SK-N-SH (cell line): ENCODE results near the gene TAC3. TPM values are rescaled to one million over a fixed set of nuclear protein-coding genes. Genes with fewer than 3 reads are reported as not detected.

Experiments used
- CTCF ChIA-PET: fragments of 300-600, 350-600 bp; formaldehyde crosslinking; extraction: SDS; loops from one replicate; lab custom pipeline; 2021; lab: Yijun Ruan, JAX
- POLR2A ChIA-PET: fragments of 350-600 bp; sonication (Branson Sonifier 250); formaldehyde crosslinking; extraction: SDS; loops from one replicate; lab custom pipeline; 2020; ENCODE audit warnings: antibody characterized with exemption, inconsistent platforms; lab: Yijun Ruan, JAX
- DNase-seq: peaks from one replicate; pipeline ENCODE4 v3.0.0; 2012
- H2AFZ ChIP-seq: fragments of 200-600 bp; sonication (generic); 2 replicates; pipeline ENCODE4 v1.8.1; 2016; ENCODE audit warnings: antibody characterized with exemption, mild to moderate bottlenecking, low read depth
- H3F3A ChIP-seq: fragments of 200-600 bp; sonication (generic); replicated peaks from 2 replicates; pipeline ENCODE3; 2016; ENCODE audit warnings: antibody characterized with exemption, mild to moderate bottlenecking; ENCODE audit not compliant: insufficient read depth
- H3K27ac ChIP-seq, 2 experiments: fragments of 200-500 bp in 1 of 2; fragments of 200-600 bp in 1 of 2; sonication (Bioruptor generic) in 1 of 2; sonication (generic), shearing (Covaris generic) in 1 of 2; 2 replicates each; pipeline versions ENCODE4 v1.5.1 to v1.6.1; 2014 to 2016; ENCODE audit warnings: low read depth in 2 of 2, inconsistent platforms in 1 of 2, low read length in 1 of 2, mild to moderate bottlenecking in 1 of 2, mixed read lengths in 1 of 2
- H3K27me3 ChIP-seq: fragments of 200-600 bp; sonication (generic), shearing (Covaris generic); 2 replicates; pipeline ENCODE4 v1.6.1; 2016; ENCODE audit warnings: mixed run types; ENCODE audit not compliant: insufficient read depth
- H3K36me3 ChIP-seq, 2 experiments: fragments of 200-500 bp in 1 of 2; fragments of 200-600 bp in 1 of 2; sonication (Bioruptor generic) in 1 of 2; sonication (generic) in 1 of 2; replicated peaks in 1 of 2; 2 replicates each; pipeline versions ENCODE3 to v1.5.1; 2014 to 2016; ENCODE audit warnings: low read length in 1 of 2, mild to moderate bottlenecking in 1 of 2; ENCODE audit not compliant: insufficient read depth in 2 of 2, control insufficient read depth in 1 of 2
- H3K4me1 ChIP-seq, 2 experiments: fragments of 200-500 bp in 1 of 2; fragments of 200-600 bp in 1 of 2; sonication (Bioruptor generic) in 1 of 2; sonication (generic), shearing (Covaris generic) in 1 of 2; 2 replicates each; pipeline versions ENCODE4 v1.5.1 to v1.6.1; 2014 to 2016; ENCODE audit warnings: low read depth in 1 of 2, low read length in 1 of 2, mixed run types in 1 of 2; ENCODE audit not compliant: insufficient read depth in 2 of 2, control insufficient read depth in 1 of 2
- H3K4me2 ChIP-seq: fragments of 200-600 bp; sonication (generic), shearing (Covaris generic); 2 replicates; pipeline ENCODE4 v1.6.1; 2017; ENCODE audit warnings: mixed run types
- H3K4me3 ChIP-seq, 2 experiments: fragments of 200-500 bp in 1 of 2; fragments of 200-600 bp in 1 of 2; sonication (Bioruptor generic) in 1 of 2; sonication (generic), shearing (Covaris generic) in 1 of 2; 2 replicates each; pipeline versions ENCODE4 v1.5.1 to v1.8.1; 2014 to 2016; ENCODE audit warnings: low read depth in 2 of 2, inconsistent platforms in 1 of 2, low read length in 1 of 2, mild to moderate bottlenecking in 1 of 2, mixed read lengths in 1 of 2, moderate library complexity in 1 of 2
- H3K79me2 ChIP-seq: fragments of 200-600 bp; sonication (generic); 2 replicates; pipeline ENCODE4 v1.8.1; 2017; ENCODE audit warnings: mild to moderate bottlenecking; ENCODE audit not compliant: insufficient read depth
- H3K9ac ChIP-seq: fragments of 200-600 bp; sonication (generic); 2 replicates; pipeline ENCODE4 v1.6.1; 2017; ENCODE audit warnings: mixed run types
- H3K9me2 ChIP-seq: fragments of 200-600 bp; sonication (generic); 2 replicates; pipeline ENCODE4 v1.6.1; 2017; ENCODE audit warnings: mixed run types
- H3K9me3 ChIP-seq: fragments of 200-600 bp; sonication (generic); 2 replicates; pipeline ENCODE4 v1.6.1; 2017; ENCODE audit warnings: mixed run types, mild to moderate bottlenecking, moderate library complexity
- H4K20me1 ChIP-seq: fragments of 200-600 bp; sonication (generic); 2 replicates; pipeline ENCODE4 v1.6.1; 2017; ENCODE audit warnings: mild to moderate bottlenecking, mixed run types; ENCODE audit not compliant: insufficient read depth
- CHD2 ChIP-seq: fragments of 150-350 bp; IDR thresholded peaks from 2 replicates; pipeline ENCODE4 v1.6.1; 2018; ENCODE audit warnings: low read length; ENCODE audit not compliant: partially characterized antibody
- EP300 ChIP-seq, 2 experiments: IDR thresholded peaks; 2 replicates each; pipeline versions ENCODE4 v1.4.0 to v1.6.1; 2012; ENCODE audit warnings: borderline replicate concordance in 1 of 2, low read depth in 1 of 2, low read length in 1 of 2
- FOXJ3 ChIP-seq: sonication (generic); formaldehyde crosslinking; IDR thresholded peaks from 2 replicates; pipeline ENCODE4 v1.5.1; 2020; ENCODE audit warnings: mild to moderate bottlenecking, missing genetic modification reagents
- FOXM1 ChIP-seq: IDR thresholded peaks from 2 replicates; pipeline ENCODE4 v1.4.0; 2012; ENCODE audit warnings: low read depth, mild to moderate bottlenecking
- GATA2 ChIP-seq: sonication (generic); formaldehyde crosslinking; IDR thresholded peaks from 2 replicates; pipeline ENCODE4 v1.5.0; 2020; ENCODE audit warnings: mild to moderate bottlenecking, missing genetic modification reagents
- JUND ChIP-seq: IDR thresholded peaks from 2 replicates; pipeline ENCODE4 v1.4.0; 2012
- MXI1 ChIP-seq: IDR thresholded peaks from 2 replicates; pipeline ENCODE4 v1.6.1; 2012; ENCODE audit warnings: mild to moderate bottlenecking, low read depth, low read length, improper control_type of control experiment
- NFIC ChIP-seq: IDR thresholded peaks from 2 replicates; pipeline ENCODE4 v1.4.0; 2012; ENCODE audit warnings: borderline replicate concordance
- POLR2AphosphoS5 ChIP-seq: IDR thresholded peaks from 2 replicates; pipeline ENCODE4 v1.6.1; 2012; ENCODE audit warnings: low read depth, low read length
- RXRA ChIP-seq: IDR thresholded peaks from 2 replicates; pipeline ENCODE4 v1.4.0; 2012; ENCODE audit warnings: low read depth, mild to moderate bottlenecking, borderline replicate concordance
- TEAD4 ChIP-seq: IDR thresholded peaks from 2 replicates; pipeline ENCODE4 v1.4.0; 2012; ENCODE audit warnings: mild to moderate bottlenecking, borderline replicate concordance; ENCODE audit not compliant: insufficient read depth
- WGBS: methylation state at CpG from one replicate; pipeline ENCODE4 v1.1.6; 2017; ENCODE audit warnings: low lambda C conversion rate; 5-methylcytosine and 5-hydroxymethylcytosine counted together
- polyA plus RNA-seq, 3 experiments: library from polyadenylated mRNA; depleted of rRNA; stranded (reverse); fragments of >200 nt; gene quantifications; 2 replicates each; pipeline ENCODE4 v1.2.3, GENCODE V29; 2012
- TF ChIP-seq, protein P1 (sequence below): IDR thresholded peaks from 2 replicates; pipeline ENCODE4 v1.4.0; 2012; ENCODE audit warnings: low read depth
- TF ChIP-seq, protein P2 (sequence below): fragments of 150-350 bp; IDR thresholded peaks from 2 replicates; pipeline ENCODE4 v1.6.1; 2016; ENCODE audit warnings: mild to moderate bottlenecking, low read depth, low read length
- TF ChIP-seq, protein P3 (sequence below): IDR thresholded peaks from 2 replicates; pipeline ENCODE4 v1.4.0; 2012; ENCODE audit warnings: low read depth, borderline replicate concordance
- TF ChIP-seq, protein P4 (sequence below): IDR thresholded peaks from 2 replicates; pipeline ENCODE4 v1.4.0; 2012; ENCODE audit warnings: low read depth, borderline replicate concordance
- TF ChIP-seq, protein P5 (sequence below): fragments of 200-600 bp; sonication (generic); IDR thresholded peaks from 2 replicates; pipeline ENCODE4 v1.6.1; 2017; ENCODE audit warnings: antibody characterized with exemption, mild to moderate bottlenecking, moderate library complexity

The TAC3 gene
- polyA plus RNA-seq, 1 of the 3 experiments (the other 2 are of a cell fraction): not detected

DNA sequence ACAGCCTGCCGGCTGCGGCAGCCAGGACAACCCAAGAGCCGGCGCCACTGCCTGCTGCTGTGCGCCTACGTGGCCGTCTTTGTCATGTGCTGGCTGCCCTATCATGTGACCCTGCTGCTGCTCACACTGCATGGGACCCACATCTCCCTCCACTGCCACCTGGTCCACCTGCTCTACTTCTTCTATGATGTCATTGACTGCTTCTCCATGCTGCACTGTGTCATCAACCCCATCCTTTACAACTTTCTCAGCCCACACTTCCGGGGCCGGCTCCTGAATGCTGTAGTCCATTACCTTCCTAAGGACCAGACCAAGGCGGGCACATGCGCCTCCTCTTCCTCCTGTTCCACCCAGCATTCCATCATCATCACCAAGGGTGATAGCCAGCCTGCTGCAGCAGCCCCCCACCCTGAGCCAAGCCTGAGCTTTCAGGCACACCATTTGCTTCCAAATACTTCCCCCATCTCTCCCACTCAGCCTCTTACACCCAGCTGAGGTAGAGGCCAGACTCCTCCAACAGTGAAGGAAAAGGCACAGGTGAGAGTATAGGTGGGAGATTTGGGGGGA, 20.3 kb downstream of the TAC3 start:
- Histone ChIP-seq H3K4me3 (no peak overlapping the region), H3K79me2 (0 out of 2 replicates have a peak, but pooled peaks cover 1% of the 10 kb centered on the region), H3F3A (no peaks in the 10 kb centered on the region), H3K9me3 (no peaks in the 10 kb centered on the region), H3K27me3 (no peaks in the 10 kb centered on the region), H3K4me2 (no peak overlapping the region), H2AFZ (no peak overlapping the region), H4K20me1 (peaks cover 20% of the 10 kb centered on the region; the same call in 1 of the 2 replicates), H3K27ac (no peak overlapping the region), H3K36me3 (peaks cover 10 to 34% of the 10 kb centered on the region in 2 experiments), H3K9ac (no peak overlapping the region), H3K4me1 (no peaks in the 10 kb centered on the region; a peak in 2 of 4 replicates), H3K9me2 (no peaks in the 10 kb centered on the region)
- ChIA-PET POLR2A (no interaction called here), CTCF (interaction anchor here (0.7 to 2.6 kb wide), 6 partner anchors 8 to 232 kb away, joined by 3 to 13 read pairs (median 3); no protein-coding TSS in a partner anchor)
- TF ChIP-seq CHD2: no peak
- no peak for TF ChIP-seq EP300 (IDR thresholded peaks at IDR 0.05; ENCODE audit: borderline replicate concordance in 1 of 2, low read depth in 1 of 2, low read length in 1 of 2)
- no peak for TF ChIP-seq GATA2 (CRISPR knock-in tag)
- TF ChIP-seq TEAD4: no peak
- no peak for TF ChIP-seq NFIC
- TF ChIP-seq, protein P1, sequence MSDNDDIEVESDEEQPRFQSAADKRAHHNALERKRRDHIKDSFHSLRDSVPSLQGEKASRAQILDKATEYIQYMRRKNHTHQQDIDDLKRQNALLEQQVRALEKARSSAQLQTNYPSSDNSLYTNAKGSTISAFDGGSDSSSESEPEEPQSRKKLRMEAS: no peak
- no peak for TF ChIP-seq JUND
- no peak for TF ChIP-seq FOXM1
- no peak for TF ChIP-seq FOXJ3 (CRISPR knock-in tag)
- no peak for TF ChIP-seq MXI1
- TF ChIP-seq, protein P2, sequence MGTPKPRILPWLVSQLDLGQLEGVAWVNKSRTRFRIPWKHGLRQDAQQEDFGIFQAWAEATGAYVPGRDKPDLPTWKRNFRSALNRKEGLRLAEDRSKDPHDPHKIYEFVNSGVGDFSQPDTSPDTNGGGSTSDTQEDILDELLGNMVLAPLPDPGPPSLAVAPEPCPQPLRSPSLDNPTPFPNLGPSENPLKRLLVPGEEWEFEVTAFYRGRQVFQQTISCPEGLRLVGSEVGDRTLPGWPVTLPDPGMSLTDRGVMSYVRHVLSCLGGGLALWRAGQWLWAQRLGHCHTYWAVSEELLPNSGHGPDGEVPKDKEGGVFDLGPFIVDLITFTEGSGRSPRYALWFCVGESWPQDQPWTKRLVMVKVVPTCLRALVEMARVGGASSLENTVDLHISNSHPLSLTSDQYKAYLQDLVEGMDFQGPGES: no peak
- TF ChIP-seq, protein P3, sequence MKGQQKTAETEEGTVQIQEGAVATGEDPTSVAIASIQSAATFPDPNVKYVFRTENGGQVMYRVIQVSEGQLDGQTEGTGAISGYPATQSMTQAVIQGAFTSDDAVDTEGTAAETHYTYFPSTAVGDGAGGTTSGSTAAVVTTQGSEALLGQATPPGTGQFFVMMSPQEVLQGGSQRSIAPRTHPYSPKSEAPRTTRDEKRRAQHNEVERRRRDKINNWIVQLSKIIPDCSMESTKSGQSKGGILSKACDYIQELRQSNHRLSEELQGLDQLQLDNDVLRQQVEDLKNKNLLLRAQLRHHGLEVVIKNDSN: no peak
- TF ChIP-seq, protein P4, sequence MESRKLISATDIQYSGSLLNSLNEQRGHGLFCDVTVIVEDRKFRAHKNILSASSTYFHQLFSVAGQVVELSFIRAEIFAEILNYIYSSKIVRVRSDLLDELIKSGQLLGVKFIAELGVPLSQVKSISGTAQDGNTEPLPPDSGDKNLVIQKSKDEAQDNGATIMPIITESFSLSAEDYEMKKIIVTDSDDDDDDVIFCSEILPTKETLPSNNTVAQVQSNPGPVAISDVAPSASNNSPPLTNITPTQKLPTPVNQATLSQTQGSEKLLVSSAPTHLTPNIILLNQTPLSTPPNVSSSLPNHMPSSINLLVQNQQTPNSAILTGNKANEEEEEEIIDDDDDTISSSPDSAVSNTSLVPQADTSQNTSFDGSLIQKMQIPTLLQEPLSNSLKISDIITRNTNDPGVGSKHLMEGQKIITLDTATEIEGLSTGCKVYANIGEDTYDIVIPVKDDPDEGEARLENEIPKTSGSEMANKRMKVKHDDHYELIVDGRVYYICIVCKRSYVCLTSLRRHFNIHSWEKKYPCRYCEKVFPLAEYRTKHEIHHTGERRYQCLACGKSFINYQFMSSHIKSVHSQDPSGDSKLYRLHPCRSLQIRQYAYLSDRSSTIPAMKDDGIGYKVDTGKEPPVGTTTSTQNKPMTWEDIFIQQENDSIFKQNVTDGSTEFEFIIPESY: no peak
- TF ChIP-seq POLR2AphosphoS5: no peak
- TF ChIP-seq, protein P5, sequence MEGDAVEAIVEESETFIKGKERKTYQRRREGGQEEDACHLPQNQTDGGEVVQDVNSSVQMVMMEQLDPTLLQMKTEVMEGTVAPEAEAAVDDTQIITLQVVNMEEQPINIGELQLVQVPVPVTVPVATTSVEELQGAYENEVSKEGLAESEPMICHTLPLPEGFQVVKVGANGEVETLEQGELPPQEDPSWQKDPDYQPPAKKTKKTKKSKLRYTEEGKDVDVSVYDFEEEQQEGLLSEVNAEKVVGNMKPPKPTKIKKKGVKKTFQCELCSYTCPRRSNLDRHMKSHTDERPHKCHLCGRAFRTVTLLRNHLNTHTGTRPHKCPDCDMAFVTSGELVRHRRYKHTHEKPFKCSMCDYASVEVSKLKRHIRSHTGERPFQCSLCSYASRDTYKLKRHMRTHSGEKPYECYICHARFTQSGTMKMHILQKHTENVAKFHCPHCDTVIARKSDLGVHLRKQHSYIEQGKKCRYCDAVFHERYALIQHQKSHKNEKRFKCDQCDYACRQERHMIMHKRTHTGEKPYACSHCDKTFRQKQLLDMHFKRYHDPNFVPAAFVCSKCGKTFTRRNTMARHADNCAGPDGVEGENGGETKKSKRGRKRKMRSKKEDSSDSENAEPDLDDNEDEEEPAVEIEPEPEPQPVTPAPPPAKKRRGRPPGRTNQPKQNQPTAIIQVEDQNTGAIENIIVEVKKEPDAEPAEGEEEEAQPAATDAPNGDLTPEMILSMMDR: no peak
- no peak for TF ChIP-seq RXRA
- DNase-seq: no peak
- WGBS: 96% methylated on average over 11 of the region's 11 CpGs
